CD4-positive, alpha-beta T cell treated with Interleukin-17A for 1 hour (primary cell): ENCODE data around the gene PTPRN2.

Source experiments
- DNase-seq: peaks from one replicate; pipeline ENCODE4 v3.0.0-alpha.2; 2020

The PTPRN2 gene

GRCh38 chr7:158272091-158272490 lies 315.5 kb downstream of the PTPRN2 start:
- no peak for DNase-seq

GRCh38 chr7:158271646-158272045 lies 316.0 kb downstream of the PTPRN2 start:
- DNase-seq: no peak

GRCh38 chr7:158270856-158271413 lies 316.7 kb downstream of the PTPRN2 start:
- no peak for DNase-seq

- DNase-seq: no peak
Measured at GRCh38 chr7:158270106-158270775, 317.4 kb downstream of the PTPRN2 start.

GRCh38 chr7:158268816-158269535 lies 318.6 kb downstream of the PTPRN2 start:
- no peak for DNase-seq

GRCh38 chr7:158267742-158268435 lies 319.7 kb downstream of the PTPRN2 start:
- no peak for DNase-seq

- no peak for DNase-seq
Measured at GRCh38 chr7:158266817-158267741, 320.5 kb downstream of the PTPRN2 start.

GRCh38 chr7:158266426-158266816 lies 321.2 kb downstream of the PTPRN2 start:
- DNase-seq: no peak

- DNase-seq: no peak
Measured at GRCh38 chr7:158265743-158266080, 321.9 kb downstream of the PTPRN2 start.

- no peak for DNase-seq
Measured at GRCh38 chr7:158264881-158265742, 322.5 kb downstream of the PTPRN2 start.

- DNase-seq: no peak
Measured at GRCh38 chr7:158263964-158264748, 323.5 kb downstream of the PTPRN2 start.

- DNase-seq: no peak
Measured at GRCh38 chr7:158263110-158263963, 324.3 kb downstream of the PTPRN2 start.

- DNase-seq: no peak
Measured at GRCh38 chr7:158262284-158263109, 325.1 kb downstream of the PTPRN2 start.

GRCh38 chr7:158261362-158262235 lies 326.0 kb downstream of the PTPRN2 start:
- DNase-seq: no peak

- no peak for DNase-seq
Measured at GRCh38 chr7:158260567-158261361, 326.9 kb downstream of the PTPRN2 start.

- DNase-seq: no peak
Measured at GRCh38 chr7:158259671-158260418, 327.8 kb downstream of the PTPRN2 start.
